GM21576 (cell line): ENCODE data around the gene VDAC2.
A peak's percentile ranks its signal among the peaks of the same experiment; 100 is the strongest.

ENCODE experiments used
- ATAC-seq: cut with Tn5 transposase; IDR thresholded peaks from one replicate; pipeline ENCODE4 v1.9.1; 2021; ENCODE audit warnings: mild to moderate bottlenecking, moderate library complexity; ENCODE audit not compliant: unreplicated experiment

Gene VDAC2

DNA sequence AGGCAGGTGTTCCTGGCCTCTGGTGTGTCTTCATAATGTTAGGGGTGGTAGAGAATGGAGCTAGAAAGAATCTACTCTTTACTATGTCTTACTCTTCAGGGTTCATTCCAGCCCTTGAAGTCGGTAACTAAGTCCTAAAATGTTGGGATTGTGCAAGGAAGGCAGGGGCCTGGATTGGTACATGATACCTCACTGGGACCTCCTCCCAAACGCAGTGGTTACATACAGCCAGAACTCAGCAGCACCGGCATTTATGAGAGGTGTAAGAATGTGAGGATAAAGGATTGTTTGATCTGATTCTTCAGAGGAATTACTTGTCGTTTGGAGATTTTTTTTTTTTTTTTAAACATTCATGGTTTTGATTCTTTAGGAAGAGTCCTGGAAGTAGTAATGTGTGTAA lies 18.2 kb downstream of the VDAC2 start:
- no peak for ATAC-seq

GRCh38 chr10:75229971-75230370 lies 19.4 kb downstream of the VDAC2 start:
- no peak for ATAC-seq

GRCh38 chr10:75230600-75231038 lies 20.0 kb downstream of the VDAC2 start:
- ATAC-seq: peak; percentile 34

GRCh38 chr10:75231672-75232581 lies 21.3 kb downstream of the VDAC2 start:
- no peak for ATAC-seq

DNA sequence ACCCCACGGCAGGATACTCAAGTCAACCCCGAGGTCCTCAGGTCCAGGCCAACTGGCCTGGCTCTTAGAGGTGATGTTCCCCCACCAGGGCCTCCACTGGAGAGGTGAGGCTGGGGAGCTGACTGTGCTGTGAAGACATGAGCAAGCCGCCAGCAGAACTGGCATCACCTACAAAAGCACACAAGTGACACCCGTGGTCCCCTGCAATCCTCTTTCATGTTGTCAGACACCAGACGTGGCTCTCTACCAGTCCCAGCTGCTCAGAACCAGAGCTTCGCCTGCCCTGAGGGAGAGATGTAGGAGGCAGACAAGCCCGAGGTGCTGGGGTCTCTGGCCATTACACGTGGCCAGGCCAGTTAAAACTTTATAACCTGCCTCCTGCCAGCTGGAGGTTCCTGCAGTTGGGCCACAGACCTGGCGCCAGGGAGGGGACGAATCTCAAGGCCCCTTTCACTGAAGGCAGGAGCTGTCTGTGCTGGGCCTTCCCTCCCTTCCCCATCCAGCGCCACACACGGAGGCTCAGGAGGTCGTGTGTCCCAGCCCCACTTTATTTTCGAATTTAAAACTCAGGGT lies 22.9 kb downstream of the VDAC2 start:
- ATAC-seq: no peak

DNA sequence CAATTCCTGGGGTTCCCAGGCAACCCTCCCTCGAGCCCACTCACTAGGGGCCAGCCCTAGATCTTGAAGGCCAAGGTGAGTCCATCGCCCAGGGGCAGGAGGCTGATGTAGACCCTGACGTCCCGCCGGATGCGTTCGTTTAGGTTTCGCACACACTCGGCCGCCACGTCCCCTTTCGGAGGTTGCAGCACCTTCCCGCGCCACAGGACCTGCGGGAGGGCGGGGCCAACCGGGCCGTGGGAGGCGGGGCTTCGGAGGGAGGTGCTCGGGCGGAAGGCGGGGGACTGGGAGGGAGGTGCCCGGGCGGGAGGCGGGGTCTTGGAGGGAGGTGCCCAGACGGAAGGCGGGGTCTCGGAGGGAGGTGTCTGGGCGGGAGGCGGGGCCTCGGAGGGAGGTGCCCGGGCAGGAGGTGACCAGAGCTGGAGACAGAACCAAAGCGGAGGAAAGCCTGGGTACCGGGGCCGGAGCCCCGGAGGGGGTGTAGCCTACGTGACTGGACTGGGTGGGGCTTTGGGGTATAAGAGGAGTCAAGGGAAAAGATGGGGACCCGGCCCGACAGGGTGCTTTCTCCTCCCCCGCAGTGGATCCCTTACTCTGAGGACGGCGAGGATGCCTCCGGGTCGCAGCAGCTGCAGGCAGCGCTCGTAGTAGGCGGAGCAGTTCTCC lies 23.6 kb downstream of the VDAC2 start:
- ATAC-seq: peak; percentile 44

- peak; percentile 7 for ATAC-seq
Observed at GRCh38 chr10:75234683-75235374, 24.2 kb downstream of the VDAC2 start.

DNA sequence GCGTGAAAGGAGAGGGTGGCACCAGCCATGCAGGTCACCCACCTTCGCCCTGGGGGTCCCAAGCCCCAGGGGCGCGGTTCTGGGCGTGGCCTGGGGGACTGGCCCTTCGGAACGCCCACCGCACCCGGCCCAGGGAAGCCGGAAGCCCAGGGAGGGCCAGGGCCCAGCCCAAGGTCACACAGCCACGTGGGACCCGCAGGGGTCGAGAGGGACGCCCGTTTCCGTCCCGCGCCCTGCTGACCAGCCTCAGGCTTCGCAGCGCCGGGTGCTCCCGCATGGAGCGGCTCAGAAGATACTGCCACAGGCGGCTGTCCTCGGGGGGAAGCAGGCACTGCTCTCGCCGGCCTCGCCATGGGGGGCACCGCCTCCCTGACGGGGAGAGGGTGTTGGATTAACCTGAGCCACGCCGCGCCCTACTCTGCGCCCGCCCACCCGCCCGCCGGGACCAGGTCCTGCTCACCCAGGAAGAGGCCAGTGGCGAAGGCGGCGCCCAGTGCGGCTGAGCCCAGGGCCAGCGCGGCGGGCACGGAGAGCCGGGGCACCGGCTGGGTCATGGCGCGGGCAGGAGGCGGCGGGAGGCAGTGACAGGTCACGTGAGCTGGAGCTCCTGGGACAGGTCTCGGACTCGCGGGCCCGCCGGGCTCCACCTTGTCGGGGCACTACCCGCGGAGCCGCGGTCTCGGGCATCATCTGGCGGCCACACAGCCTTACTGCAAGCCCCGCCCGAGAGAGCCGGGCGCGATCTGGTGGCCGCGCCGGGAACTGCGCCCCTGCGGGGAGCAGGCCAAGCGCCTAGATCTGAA lies 25.0 kb downstream of the VDAC2 start, which contains the start of gene COMTD1:
COMTD1 (minus strand) TSS at position 583 of the 803 bp plus-strand sequence; CDS start at position 554, 29 bp downstream.
- peak; percentile 57 for ATAC-seq

DNA sequence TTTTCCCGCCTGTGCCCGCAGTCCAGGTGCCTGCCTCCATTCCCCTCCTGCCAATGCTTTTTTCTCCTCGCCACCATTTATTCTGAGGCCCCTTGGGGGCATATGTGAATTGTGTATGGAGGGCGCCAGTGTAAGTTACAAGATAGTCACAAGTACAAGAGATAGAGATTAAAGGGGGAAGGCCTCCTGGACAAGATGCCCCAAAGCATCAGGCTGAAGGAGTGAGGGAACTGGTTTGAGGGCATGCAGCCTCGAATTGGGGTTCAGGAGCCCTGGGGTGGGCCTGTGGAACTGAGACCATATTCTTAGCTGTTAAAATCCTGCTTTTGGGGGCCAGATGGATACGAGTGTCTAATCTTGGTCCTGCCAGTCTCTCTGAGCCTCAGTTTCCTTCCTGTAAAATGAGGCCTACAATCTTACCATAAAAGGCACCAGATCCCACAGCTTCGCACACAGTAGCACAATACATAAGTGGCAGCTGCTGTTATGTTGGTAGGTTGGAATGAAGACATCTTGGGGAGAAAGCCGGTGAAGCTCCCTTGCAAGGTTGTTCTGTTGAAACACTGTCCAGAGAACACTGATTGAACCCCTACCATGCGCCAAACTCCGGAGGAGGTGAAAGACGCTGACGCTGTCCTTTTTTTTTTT lies 25.7 kb downstream of the VDAC2 start:
- no peak for ATAC-seq

- no peak for ATAC-seq
Observed at GRCh38 chr10:75238182-75239095, 27.8 kb downstream of the VDAC2 start.

DNA sequence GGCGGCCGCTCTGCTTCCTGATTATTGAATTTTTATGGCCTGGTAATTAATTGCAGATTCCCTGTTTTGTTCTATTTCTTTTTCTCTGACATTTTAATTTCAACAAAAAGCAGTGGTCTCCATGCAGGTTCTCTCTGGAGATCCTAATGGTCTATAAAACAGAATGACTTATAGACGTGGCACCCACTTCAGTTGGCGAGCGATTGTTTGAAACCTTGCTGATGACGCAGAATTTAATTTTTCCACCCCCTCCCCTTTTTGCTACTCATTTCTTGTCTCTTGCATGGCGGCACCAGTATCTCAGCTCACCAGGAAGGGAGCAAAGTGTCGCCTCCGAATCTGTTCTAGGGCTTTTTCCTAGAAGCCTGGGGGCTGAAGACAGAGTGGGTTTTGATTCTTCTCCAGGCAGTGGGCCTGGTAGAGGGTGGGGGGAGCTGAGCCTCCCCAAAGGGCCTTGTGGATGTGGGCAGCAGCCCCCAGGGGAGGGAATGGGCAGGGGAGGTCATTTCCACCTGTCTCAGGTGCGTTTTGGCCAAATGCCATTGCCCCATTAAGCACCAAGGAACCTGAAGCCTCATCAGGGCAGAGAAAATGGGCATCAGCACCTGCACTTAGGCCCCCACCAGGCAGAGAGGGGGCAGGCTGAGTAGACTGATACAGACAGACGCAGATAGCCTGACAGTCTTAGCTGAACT lies 28.6 kb downstream of the VDAC2 start:
- ATAC-seq: no peak

- ATAC-seq: no peak
Observed at GRCh38 chr10:75240329-75241076, 29.9 kb downstream of the VDAC2 start.

- no peak for ATAC-seq
Observed at GRCh38 chr10:75243426-75243825, 32.8 kb downstream of the VDAC2 start.

DNA sequence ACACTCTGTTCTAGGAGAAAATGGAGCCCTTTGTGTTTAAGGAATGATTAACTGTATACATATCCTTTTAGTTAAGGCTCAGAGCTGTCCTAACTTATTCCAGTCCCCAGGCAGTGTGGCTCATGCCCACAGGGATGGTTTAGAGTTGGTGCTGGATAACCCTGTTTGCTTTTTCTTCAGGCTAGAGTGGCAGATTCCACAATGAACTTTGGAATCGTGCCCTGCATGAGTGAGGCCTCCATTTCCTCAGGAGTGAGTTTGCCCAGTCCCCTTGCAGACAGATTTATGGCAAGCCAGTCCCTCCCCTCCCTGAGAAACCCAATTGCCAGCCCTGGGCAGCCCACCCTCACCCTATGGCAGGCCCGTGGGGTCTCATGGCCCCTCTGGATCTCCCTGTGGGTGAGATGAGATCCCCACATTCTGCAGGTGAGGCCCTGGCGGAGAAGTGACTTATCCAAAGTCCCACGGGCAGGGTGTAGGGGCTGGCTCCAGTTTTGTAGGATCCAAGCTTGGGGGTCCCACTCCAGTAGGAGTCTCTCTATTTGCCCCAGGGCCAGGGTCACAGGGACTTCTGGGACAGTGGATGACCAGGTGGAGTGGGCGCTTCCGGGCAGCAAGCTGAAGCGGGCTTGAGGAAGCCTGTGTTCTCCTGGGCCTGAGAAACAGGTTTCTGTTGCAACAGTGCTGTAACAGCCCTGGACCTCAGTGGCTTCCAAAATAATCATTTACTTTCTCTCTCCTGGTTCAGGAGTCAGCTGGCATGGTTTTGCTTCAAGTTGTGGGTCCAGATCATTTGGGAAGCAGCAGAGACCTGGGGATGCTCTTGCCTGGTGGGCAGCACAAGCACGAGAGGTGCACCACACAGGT lies 34.1 kb downstream of the VDAC2 start:
- no peak for ATAC-seq

- ATAC-seq: no peak
Observed at GRCh38 chr10:75245354-75246250, 35.0 kb downstream of the VDAC2 start.
